RPMI7951 (cell line): ENCODE measurements around the gene CCL8. TPM values are rescaled to one million over a fixed set of nuclear protein-coding genes. Genes with fewer than 3 reads are reported as not detected.

Experiments
- DNase-seq: peaks from one replicate; pipeline ENCODE4 v3.0.0-alpha.2; 2012; ENCODE audit warnings: low read depth
- total RNA-seq: library from RNA; depleted of rRNA; stranded (reverse); fragments of >200 nt; shearing (Covaris generic); gene quantifications from 2 replicates; pipeline ENCODE4 v1.2.3, GENCODE V29; 2014; rRNA removed

Gene CCL8
- total RNA-seq, 1 experiment from 2014 or later: not detected

DNA sequence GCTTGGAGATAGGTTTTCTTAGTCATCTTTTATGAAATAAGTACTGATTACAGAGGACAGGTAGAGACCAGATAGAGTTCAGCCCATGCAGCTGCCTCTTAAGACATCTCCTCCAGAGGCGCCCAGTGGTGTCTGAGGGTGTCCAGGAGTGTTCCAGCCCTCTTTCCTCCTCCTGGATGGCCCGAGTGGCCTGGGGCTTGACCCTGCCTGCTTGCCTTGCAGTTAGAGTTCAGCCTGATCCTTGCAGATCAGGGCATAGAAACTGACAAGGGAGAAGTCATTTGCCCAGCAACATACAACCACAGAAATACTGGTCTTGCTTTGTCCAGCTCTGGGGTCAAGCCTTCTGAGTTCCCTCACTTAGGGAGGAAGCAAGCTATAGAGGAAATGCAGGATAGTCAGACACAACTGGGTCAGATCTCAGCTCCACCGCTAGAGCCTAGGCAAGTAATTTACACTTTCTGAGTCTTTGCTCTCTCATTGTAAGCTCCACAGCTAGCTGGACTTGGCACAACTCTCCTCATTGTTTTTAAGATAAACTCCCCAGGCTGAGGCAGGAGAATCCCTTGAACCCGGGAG, 47.4 kb downstream of the CCL8 start:
- no peak for DNase-seq

GRCh38 chr17:34367486-34368195, 48.4 kb downstream of the CCL8 start:
- no peak for DNase-seq

DNA sequence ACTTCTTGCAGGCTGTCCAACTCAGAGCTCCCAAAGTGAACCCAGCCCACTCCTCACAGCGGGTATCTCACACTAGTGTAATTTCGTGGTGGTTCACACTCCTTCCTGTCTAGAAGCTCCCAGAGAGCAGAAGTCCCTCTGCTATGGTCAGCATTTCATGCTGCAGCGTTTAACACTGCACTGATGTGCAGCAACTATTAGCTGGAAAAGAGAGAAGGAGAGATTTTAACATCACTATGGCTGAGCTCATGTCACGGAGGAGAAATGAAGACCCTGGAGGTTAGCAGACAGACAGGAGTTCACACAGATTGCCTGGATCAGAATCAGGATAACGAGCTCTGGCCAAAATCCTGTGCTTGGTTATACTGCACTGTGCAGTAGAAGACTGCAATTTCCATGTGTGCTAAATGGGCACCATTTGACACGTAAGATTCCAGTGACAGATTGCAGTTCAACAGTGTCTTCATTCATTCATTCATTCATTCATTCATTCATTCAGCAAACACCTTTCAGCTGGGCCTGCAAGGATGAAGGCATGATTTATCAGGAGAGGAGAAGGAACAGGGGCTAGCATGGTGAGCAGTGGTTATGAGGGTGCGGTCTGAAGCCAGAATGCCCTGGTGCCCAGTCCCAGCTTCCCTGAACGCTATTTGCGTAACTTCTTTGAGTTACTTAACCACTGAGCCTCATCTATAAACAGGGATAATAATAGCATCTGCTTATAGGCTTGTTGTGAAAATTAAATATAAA, 49.1 kb downstream of the CCL8 start:
- DNase-seq: no peak

DNA sequence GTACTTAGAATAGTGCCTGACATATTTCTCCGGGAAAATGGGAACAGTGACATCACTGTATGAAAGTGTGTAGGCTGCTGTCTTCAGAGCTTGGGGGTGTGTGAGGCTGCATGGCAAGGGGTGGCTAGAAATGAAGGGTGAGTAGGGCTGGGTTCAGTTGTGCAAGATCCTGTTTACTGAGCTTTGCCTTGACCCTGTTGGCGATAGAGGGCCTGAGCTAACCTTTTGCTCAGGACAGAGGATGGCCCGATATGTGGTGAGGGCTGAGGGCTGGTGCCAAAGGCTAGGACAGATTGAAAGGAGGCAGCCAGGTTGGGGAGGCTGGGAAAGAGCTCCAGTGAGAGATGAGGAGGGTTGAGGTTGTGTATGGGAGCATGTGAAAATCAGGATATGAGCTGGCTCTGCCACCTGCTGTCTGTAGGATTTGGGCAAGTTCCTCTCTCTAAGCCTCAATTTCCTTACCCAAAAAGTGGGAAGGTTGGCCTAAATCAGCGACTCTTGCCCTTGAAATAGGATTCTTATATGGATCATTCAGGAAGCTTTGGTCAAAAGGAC, 49.8 kb downstream of the CCL8 start:
- DNase-seq: no peak

DNA sequence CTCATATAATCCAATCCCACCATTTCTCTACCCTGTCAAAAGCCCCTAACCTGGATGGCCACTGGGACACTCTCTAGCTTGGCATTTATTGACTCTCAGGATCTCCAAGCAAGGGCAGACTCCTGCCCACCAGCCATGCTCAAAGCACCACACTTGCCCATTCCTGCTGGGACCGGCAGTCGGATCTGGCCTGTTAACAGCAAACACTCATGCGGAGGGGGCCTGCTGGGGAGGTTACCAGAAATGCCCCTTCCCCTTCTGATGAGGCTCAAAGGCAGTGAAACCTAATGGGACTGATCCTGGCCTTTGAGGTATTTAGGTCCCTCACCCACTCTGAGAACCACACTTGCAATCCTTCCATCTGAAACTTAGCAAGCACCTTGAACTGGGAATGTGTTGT, 50.3 kb downstream of the CCL8 start:
- no peak for DNase-seq

DNA sequence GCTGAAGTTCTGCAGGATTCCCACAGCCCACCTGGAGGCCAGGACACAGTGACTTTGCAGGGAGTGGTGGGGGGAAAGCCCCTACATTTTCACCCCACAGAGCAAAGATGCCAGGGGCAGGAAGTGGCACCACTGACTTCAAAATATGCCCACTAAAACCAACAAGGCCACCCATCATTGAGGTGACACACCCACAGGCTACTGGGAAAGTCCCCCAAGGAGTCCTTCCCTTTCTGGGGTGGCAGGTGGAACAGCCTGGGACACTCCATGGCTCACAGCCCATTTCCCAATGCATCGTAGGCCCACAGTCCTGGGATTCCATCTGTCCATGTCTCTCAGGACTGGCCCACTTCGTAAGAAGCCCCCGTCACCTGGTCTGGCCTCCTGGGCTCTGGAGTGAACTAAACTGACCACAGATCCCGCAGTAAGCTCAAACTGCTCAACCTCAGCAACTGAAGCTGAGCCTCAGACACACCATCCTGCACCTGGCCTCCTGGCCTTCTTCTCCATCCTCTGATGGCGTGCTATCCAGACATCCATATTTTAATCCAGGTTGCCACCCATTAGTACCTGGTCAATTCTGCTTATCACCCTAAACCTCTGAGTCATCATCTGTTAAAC, 51.3 kb downstream of the CCL8 start:
- DNase-seq: no peak

- peak; percentile 89 for DNase-seq
These were observed 51.8 kb downstream of the CCL8 start for GRCh38 chr17:34370997-34371395.

Other genes starting within 250 kb of the CCL8 start
- 300 and 392 TPM in 2 replicates for gene CCL2, start 64.2 kb upstream of the CCL8 start, total RNA-seq
- 0.68 TPM in 1 of 2 replicates, not detected in the other for gene CCL7, start 49.2 kb upstream of the CCL8 start, total RNA-seq
- gene CCL11, start 33.7 kb upstream of the CCL8 start, total RNA-seq: not detected in 2 replicates
- not detected in 2 replicates for gene CCL13, start 37.0 kb downstream of the CCL8 start, total RNA-seq
- gene CCL1, start 43.8 kb downstream of the CCL8 start, total RNA-seq: not detected in 2 replicates